Neuronal stem cell (in vitro differentiated cells): ENCODE data around the gene TRIM14.

Experiments
- DNase-seq: peaks from one replicate; pipeline ENCODE4 v3.0.0-alpha.2; 2013; ENCODE audit warnings: low spot score
- H2AFZ ChIP-seq: one replicate; pipeline ENCODE4 v1.6.1; 2013; ENCODE audit warnings: mild to moderate bottlenecking, low read length, inconsistent platforms
- H2AK5ac ChIP-seq: 2 replicates; pipeline ENCODE4 v1.6.1; 2013; ENCODE audit warnings: low read depth, mild to moderate bottlenecking, inconsistent platforms, low read length, moderate library complexity, mixed read lengths
- H2BK120ac ChIP-seq: 2 replicates; pipeline ENCODE4 v1.6.1; 2013; ENCODE audit warnings: low read depth, mild to moderate bottlenecking, inconsistent platforms, low read length, moderate library complexity, mixed read lengths
- H2BK12ac ChIP-seq: one replicate; pipeline ENCODE4 v1.6.1; 2013; ENCODE audit warnings: low read length, inconsistent platforms
- H2BK15ac ChIP-seq: 2 replicates; pipeline ENCODE4 v1.6.1; 2013; ENCODE audit warnings: mild to moderate bottlenecking, low read length, inconsistent platforms, mixed read lengths
- H2BK5ac ChIP-seq: one replicate; pipeline ENCODE4 v1.6.1; 2013; ENCODE audit warnings: inconsistent platforms, mild to moderate bottlenecking, low read length, moderate library complexity
- H3K14ac ChIP-seq: one replicate; pipeline ENCODE4 v1.6.1; 2013; ENCODE audit warnings: low read length, inconsistent platforms
- H3K18ac ChIP-seq: 2 replicates; pipeline ENCODE4 v1.6.1; 2013; ENCODE audit warnings: low read length, inconsistent platforms
- H3K23ac ChIP-seq: 2 replicates; pipeline ENCODE4 v1.6.1; 2013; ENCODE audit warnings: low read depth, mild to moderate bottlenecking, mixed read lengths, low read length, inconsistent platforms; ENCODE audit not compliant: poor library complexity
- H3K27ac ChIP-seq: replicated peaks from 3 replicates; pipeline ENCODE4 v1.5.1; 2013; ENCODE audit warnings: low read length, inconsistent platforms
- H3K27me3 ChIP-seq, 3 experiments: 2 replicates each; pipeline ENCODE4 v1.6.1; 2013; ENCODE audit warnings: low read length in 3 of 3, mild to moderate bottlenecking in 2 of 3, inconsistent platforms in 1 of 3, low read depth in 1 of 3, mixed read lengths in 1 of 3, moderate library complexity in 1 of 3; ENCODE audit not compliant: control insufficient read depth in 3 of 3, insufficient read depth in 3 of 3
- H3K36me3 ChIP-seq, 2 donors: replicated peaks in 1 of 2; 2 replicates each; pipeline ENCODE4 v1.6.1; 2013; ENCODE audit warnings: low read length in 2 of 2; ENCODE audit not compliant: control insufficient read depth in 2 of 2, insufficient read depth in 2 of 2
- H3K4ac ChIP-seq: 2 replicates; pipeline ENCODE4 v1.6.1; 2013; ENCODE audit warnings: inconsistent platforms, mild to moderate bottlenecking, low read length, moderate library complexity
- H3K4me1 ChIP-seq, 2 donors: 1 replicate in 1 of 2; 2 replicates in 1 of 2; pipeline ENCODE4 v1.6.1; 2013; ENCODE audit warnings: low read length in 2 of 2, low read depth in 1 of 2; ENCODE audit not compliant: control insufficient read depth in 2 of 2, insufficient read depth in 1 of 2
- H3K4me2 ChIP-seq: one replicate; pipeline ENCODE4 v1.6.1; 2013; ENCODE audit warnings: mild to moderate bottlenecking, low read length, inconsistent platforms; ENCODE audit not compliant: insufficient read depth, poor library complexity, severe bottlenecking
- H3K4me3 ChIP-seq, 2 donors: 2 replicates each; pipeline ENCODE4 v1.5.1; 2013; ENCODE audit warnings: low read length in 2 of 2, mild to moderate bottlenecking in 2 of 2, inconsistent platforms in 1 of 2, moderate library complexity in 1 of 2
- H3K79me1 ChIP-seq: one replicate; pipeline ENCODE4 v1.6.1; 2013; ENCODE audit warnings: low read depth, mild to moderate bottlenecking, inconsistent platforms, low read length, moderate library complexity
- H3K9ac ChIP-seq: one replicate; pipeline ENCODE4 v1.6.1; 2013; ENCODE audit warnings: mild to moderate bottlenecking, low read depth, low read length, inconsistent platforms; ENCODE audit not compliant: poor library complexity
- H3K9me3 ChIP-seq, 2 donors: replicated peaks in 1 of 2; 2 replicates each; pipeline versions ENCODE3 to v1.6.1; 2013; ENCODE audit warnings: low read length in 2 of 2, mild to moderate bottlenecking in 2 of 2, inconsistent platforms in 1 of 2, low read depth in 1 of 2, mixed read lengths in 1 of 2, moderate library complexity in 1 of 2; ENCODE audit not compliant: control insufficient read depth in 2 of 2, insufficient read depth in 1 of 2
- H4K8ac ChIP-seq: one replicate; pipeline ENCODE4 v1.6.1; 2013; ENCODE audit warnings: low read depth, mild to moderate bottlenecking, inconsistent platforms, low read length, moderate library complexity
- H4K91ac ChIP-seq: one replicate; pipeline ENCODE4 v1.6.1; 2013; ENCODE audit warnings: low read length, low read depth, mild to moderate bottlenecking, inconsistent platforms; ENCODE audit not compliant: poor library complexity
- WGBS, 2 donors: extraction: QIAGEN DNeasy Blood & Tissue Kit; methylation state at CpG; one replicate each; pipeline ENCODE4 v1.1.7; 2013; ENCODE audit warnings: missing lambda C conversion rate in 2 of 2, mixed read lengths in 1 of 2; ENCODE audit not compliant: insufficient read length in 2 of 2, insufficient replicate concordance in 1 of 2; ENCODE audit errors: extremely low coverage in 2 of 2; 5-methylcytosine and 5-hydroxymethylcytosine counted together

TRIM14 gene

GRCh38 chr9:98108531-98109031, 10.4 kb downstream of the TRIM14 start:
- Histone ChIP-seq H3K36me3 (no peaks in the 10 kb centered on the region), H3K27me3 (peaks cover 0 to 3% (median 0%) of the 10 kb centered on the region in 3 experiments), H4K91ac (no peak overlapping the region), H2AK5ac (no peak overlapping the region), H2BK120ac (no peak overlapping the region), H3K4ac (no peak overlapping the region), H3K9me3 (no peaks in the 10 kb centered on the region), H3K23ac (no peak overlapping the region), H3K9ac (no peak overlapping the region), H3K14ac (no peak overlapping the region), H3K27ac (no peak overlapping the region), H2AFZ (no peak overlapping the region), H2BK15ac (no peak overlapping the region), H4K8ac (no peak overlapping the region), H2BK12ac (no peak overlapping the region), H3K4me2 (no peak overlapping the region), H2BK5ac (no peak overlapping the region), H3K79me1 (no peaks in the 10 kb centered on the region), H3K4me1 (peaks cover 0 to 1% of the 10 kb centered on the region in 2 donors), H3K18ac (no peak overlapping the region), H3K4me3 (no peak overlapping the region)
- no peak for DNase-seq
- no CpG with 5 or more reads among the region's 5 CpGs for WGBS, 2 donors

- Histone ChIP-seq H2BK5ac (no peak overlapping the region), H3K4ac (no peak overlapping the region), H4K91ac (no peak overlapping the region), H3K79me1 (no peaks in the 10 kb centered on the region), H3K27me3 (peaks cover 0 to 3% (median 0%) of the 10 kb centered on the region in 3 experiments), H3K4me3 (no peak overlapping the region), H3K9ac (no peak overlapping the region), H2AFZ (no peak overlapping the region), H3K9me3 (no peaks in the 10 kb centered on the region), H3K23ac (no peak overlapping the region), H3K14ac (no peak overlapping the region), H3K4me1 (peaks cover 0 to 1% of the 10 kb centered on the region in 2 donors), H2BK15ac (no peak overlapping the region), H2BK120ac (no peak overlapping the region), H3K36me3 (no peaks in the 10 kb centered on the region), H4K8ac (no peak overlapping the region), H2BK12ac (no peak overlapping the region), H2AK5ac (no peak overlapping the region), H3K4me2 (no peak overlapping the region), H3K18ac (no peak overlapping the region), H3K27ac (no peak overlapping the region)
- WGBS, 2 donors, result no CpG with 5 or more reads among the region's 2 CpGs
- DNase-seq, result no peak
Observed at GRCh38 chr9:98107926-98108325, 11.1 kb downstream of the TRIM14 start.

- Histone ChIP-seq H2BK5ac (no peak overlapping the region), H2AK5ac (no peak overlapping the region), H3K14ac (peak overlapping the region; percentile 17), H3K23ac (no peak overlapping the region), H3K36me3 (no peaks in the 10 kb centered on the region), H4K91ac (no peak overlapping the region), H4K8ac (no peak overlapping the region), H3K9me3 (no peaks in the 10 kb centered on the region), H3K9ac (no peak overlapping the region), H3K4ac (no peak overlapping the region), H3K4me2 (no peak overlapping the region), H3K4me1 (peaks cover 0 to 6% of the 10 kb centered on the region in 2 donors), H2AFZ (no peak overlapping the region), H2BK15ac (no peak overlapping the region), H3K4me3 (no peak overlapping the region), H2BK120ac (no peak overlapping the region), H3K27ac (no peak overlapping the region), H3K18ac (peak overlapping the region; percentile 35), H3K79me1 (no peaks in the 10 kb centered on the region), H3K27me3 (peaks cover 0 to 1% (median 0%) of the 10 kb centered on the region in 3 experiments), H2BK12ac (no peak overlapping the region)
- WGBS, 2 donors, result no CpG with 5 or more reads among the region's 7 CpGs
- DNase-seq, result no peak
Observed at GRCh38 chr9:98105006-98105405, 14.0 kb downstream of the TRIM14 start.

GRCh38 chr9:98104445-98104881, 14.6 kb downstream of the TRIM14 start:
- H2BK120ac ChIP-seq, result no peak overlapping the region
- no peak overlapping the region for H3K14ac ChIP-seq
- H3K79me1 ChIP-seq, result no peaks in the 10 kb centered on the region
- DNase-seq, result no peak
- no peak overlapping the region for H3K4ac ChIP-seq
- H3K9me3 ChIP-seq, result no peaks in the 10 kb centered on the region
- H3K27me3 ChIP-seq, result no peaks in the 10 kb centered on the region
- H4K91ac ChIP-seq, result no peak overlapping the region
- H3K36me3 ChIP-seq, result no peaks in the 10 kb centered on the region
- no peak overlapping the region for H4K8ac ChIP-seq
- no peak overlapping the region for H3K27ac ChIP-seq
- no peak overlapping the region for H2BK5ac ChIP-seq
- WGBS, 2 donors, result no CpG with 5 or more reads among the region's 3 CpGs
- H2AFZ ChIP-seq, result no peak overlapping the region
- no peak overlapping the region for H2AK5ac ChIP-seq
- peaks cover 0 to 6% of the 10 kb centered on the region in 2 donors for H3K4me1 ChIP-seq
- no peak overlapping the region for H3K4me3 ChIP-seq
- H2BK15ac ChIP-seq, result no peak overlapping the region
- no peak overlapping the region for H2BK12ac ChIP-seq
- no peak overlapping the region for H3K18ac ChIP-seq
- H3K4me2 ChIP-seq, result no peak overlapping the region
- no peak overlapping the region for H3K23ac ChIP-seq
- peak overlapping the region; percentile 22 for H3K9ac ChIP-seq
